Tibial artery (tissue), 4 donors: ENCODE results near the gene RPP40.

Experiments
- DNase-seq, 2 donors: peaks; one replicate each; pipeline ENCODE4 v3.0.0-alpha.2; 2019
- H3K27ac ChIP-seq, 2 donors: fragments of 200-600 bp; sonication (generic) in 1 of 2; 1 replicate in 1 of 2; 2 replicates in 1 of 2; pipeline ENCODE4 v1.5.1; 2018 to 2019; ENCODE audit warnings: mild to moderate bottlenecking in 1 of 2
- H3K27me3 ChIP-seq, 2 donors: fragments of 200-600 bp; sonication (generic) in 1 of 2; one replicate each; pipeline versions ENCODE4 v1.5.1 to v1.6.0; 2016 to 2019
- H3K36me3 ChIP-seq, 3 donors: fragments of 200-600 bp; sonication (generic) in 2 of 3; one replicate each; pipeline ENCODE4 v1.5.1; 2016 to 2019; ENCODE audit warnings: mild to moderate bottlenecking in 2 of 3
- H3K4me1 ChIP-seq, 4 donors: fragments of 200-600 bp; sonication (generic) in 2 of 4; 1 replicate in 3 of 4; 2 replicates in 1 of 4; pipeline ENCODE4 v1.5.1; 2016 to 2019
- H3K4me3 ChIP-seq, 2 donors: fragments of 200-600 bp; sonication (generic) in 1 of 2; 1 replicate in 1 of 2; 2 replicates in 1 of 2; pipeline ENCODE4 v1.5.1; 2018 to 2019; ENCODE audit warnings: mild to moderate bottlenecking in 2 of 2
- H3K9me3 ChIP-seq, 3 donors: fragments of 200-600 bp; sonication (generic) in 1 of 3; one replicate each; pipeline ENCODE4 v1.5.1; 2016 to 2019
- intact Hi-C: fragments of 100-400 bp; cut with DNase I; formaldehyde crosslinking; loops from one replicate; pipeline ENCODE4 v1.15.0; 2023; ENCODE audit warnings: low total_unique reads
- TF ChIP-seq, protein P1 (sequence below), 2 experiments: fragments of 200-600 bp in 1 of 2; fragments of 450-650 bp in 1 of 2; IDR thresholded peaks; one replicate each; pipeline ENCODE4 v1.5.1; 2017 to 2019; ENCODE audit warnings: antibody characterized with exemption in 2 of 2, mild to moderate bottlenecking in 1 of 2, moderate library complexity in 1 of 2

The RPP40 gene, protein sequence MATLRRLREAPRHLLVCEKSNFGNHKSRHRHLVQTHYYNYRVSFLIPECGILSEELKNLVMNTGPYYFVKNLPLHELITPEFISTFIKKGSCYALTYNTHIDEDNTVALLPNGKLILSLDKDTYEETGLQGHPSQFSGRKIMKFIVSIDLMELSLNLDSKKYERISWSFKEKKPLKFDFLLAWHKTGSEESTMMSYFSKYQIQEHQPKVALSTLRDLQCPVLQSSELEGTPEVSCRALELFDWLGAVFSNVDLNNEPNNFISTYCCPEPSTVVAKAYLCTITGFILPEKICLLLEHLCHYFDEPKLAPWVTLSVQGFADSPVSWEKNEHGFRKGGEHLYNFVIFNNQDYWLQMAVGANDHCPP

DNA sequence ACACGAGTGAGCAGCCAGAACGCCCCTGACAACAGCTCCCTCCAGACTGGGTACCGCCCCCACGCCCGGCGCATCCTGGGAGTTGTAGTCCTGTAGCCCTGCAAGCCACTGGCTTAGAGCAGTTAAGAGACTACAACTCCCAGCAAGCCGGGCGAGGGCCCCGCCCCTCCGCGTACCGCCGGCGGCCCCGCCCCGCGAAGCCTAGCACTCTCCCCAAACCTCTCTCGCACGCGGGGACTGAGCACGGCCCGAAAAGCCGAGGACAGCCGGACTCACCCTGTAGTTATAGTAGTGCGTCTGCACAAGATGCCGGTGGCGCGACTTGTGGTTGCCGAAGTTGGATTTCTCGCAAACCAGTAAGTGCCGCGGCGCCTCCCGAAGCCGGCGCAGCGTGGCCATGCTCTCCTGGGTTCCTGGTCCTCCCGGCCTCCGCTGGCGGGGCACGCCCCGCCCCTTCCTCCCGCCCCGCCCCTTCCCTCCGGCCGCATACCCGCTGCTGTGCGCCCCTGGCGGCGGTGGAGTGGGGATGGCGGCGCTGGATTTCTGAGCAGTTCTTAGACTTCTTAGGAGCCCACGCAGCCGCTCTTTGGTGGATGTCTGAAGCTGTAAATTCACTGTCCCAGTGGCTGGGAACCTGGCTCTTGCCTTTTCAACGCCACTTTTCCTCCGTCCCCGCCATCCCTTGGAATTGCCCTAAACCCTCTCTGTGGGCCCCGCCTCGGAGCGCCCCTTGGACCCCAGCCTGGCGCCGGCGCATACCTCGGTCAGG is at the start of gene RPP40:
Gene RPP40, minus strand, starts transcription at position 434 of the 769 bp plus-strand sequence. Its CDS starts 35 bp downstream, at position 399.
- no peaks in the 10 kb centered on the region for H3K9me3 ChIP-seq
- H3K4me1 ChIP-seq = peaks cover 0 to 5% (median 4%) of the 10 kb centered on the region in 4 donors
- no peaks in the 10 kb centered on the region for H3K27me3 ChIP-seq
- H3K36me3 ChIP-seq = peaks cover 0 to 19% (median 12%) of the 10 kb centered on the region in 3 donors
- H3K4me3 ChIP-seq = peak within 1 kb of the TSS; percentile 71 to 83
- TF ChIP-seq, protein P1, sequence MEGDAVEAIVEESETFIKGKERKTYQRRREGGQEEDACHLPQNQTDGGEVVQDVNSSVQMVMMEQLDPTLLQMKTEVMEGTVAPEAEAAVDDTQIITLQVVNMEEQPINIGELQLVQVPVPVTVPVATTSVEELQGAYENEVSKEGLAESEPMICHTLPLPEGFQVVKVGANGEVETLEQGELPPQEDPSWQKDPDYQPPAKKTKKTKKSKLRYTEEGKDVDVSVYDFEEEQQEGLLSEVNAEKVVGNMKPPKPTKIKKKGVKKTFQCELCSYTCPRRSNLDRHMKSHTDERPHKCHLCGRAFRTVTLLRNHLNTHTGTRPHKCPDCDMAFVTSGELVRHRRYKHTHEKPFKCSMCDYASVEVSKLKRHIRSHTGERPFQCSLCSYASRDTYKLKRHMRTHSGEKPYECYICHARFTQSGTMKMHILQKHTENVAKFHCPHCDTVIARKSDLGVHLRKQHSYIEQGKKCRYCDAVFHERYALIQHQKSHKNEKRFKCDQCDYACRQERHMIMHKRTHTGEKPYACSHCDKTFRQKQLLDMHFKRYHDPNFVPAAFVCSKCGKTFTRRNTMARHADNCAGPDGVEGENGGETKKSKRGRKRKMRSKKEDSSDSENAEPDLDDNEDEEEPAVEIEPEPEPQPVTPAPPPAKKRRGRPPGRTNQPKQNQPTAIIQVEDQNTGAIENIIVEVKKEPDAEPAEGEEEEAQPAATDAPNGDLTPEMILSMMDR (IDR thresholded peaks at IDR 0.05) = peak; percentile 75 to 93
- peak within 1 kb of the TSS; percentile 88 to 99 for H3K27ac ChIP-seq
- intact Hi-C loops = loop anchor here (5.0 kb wide), 1 partner anchor 351 kb away; no protein-coding TSS in a partner anchor
- DNase-seq = peak; percentile 97 to 98

DNA sequence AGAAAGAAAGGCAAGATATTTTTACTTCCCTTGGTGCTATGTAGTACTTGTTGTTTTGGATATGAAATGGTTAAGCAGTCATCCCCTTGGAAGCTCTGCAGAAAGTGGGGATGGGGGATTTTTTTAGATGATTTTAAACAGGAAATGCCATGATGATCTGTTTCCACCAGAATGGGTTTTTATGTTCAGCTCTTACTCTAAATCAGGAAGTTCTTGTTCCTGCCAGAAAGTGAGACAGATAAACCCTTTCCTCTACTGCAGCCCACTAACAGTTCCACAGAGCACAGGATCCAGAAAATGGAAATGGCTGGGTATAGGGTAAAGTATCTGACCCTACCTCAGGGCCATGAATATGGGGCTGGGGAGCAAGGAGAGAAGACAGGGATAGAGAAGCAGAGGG is 49.2 kb upstream of the RPP40 start:
- no peaks in the 10 kb centered on the region for H3K36me3 ChIP-seq
- no peak overlapping the region for H3K4me3 ChIP-seq
- H3K4me1 ChIP-seq = peaks cover 0 to 14% (median 0%) of the 10 kb centered on the region in 4 donors
- intact Hi-C loops = no loop called here
- TF ChIP-seq, protein P1 (IDR thresholded peaks at IDR 0.05) = no peak
- no peaks in the 10 kb centered on the region for H3K27me3 ChIP-seq
- no peak for DNase-seq
- H3K27ac ChIP-seq = no peak overlapping the region
- H3K9me3 ChIP-seq = peaks cover 0 to 17% (median 12%) of the 10 kb centered on the region in 3 donors

DNA sequence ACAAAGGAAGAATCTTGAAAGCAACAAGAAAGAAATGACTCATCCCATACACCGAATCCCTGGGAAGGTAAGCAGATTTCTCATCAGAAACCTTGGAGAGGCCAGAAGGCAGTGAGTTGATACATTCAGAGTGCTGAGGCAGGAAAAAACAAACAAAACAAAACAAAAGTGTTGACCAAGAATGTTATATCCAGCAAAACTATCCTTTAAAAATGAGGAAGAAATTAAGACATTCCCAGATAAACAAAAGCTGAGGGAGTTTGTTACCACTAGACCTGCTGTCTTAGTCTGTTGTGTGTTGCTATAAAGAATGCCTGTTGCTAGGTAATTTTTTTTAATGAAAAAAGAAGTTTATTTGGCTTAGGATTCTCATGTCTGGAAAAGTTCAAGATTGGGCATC is 47.6 kb upstream of the RPP40 start:
- Histone ChIP-seq H3K9me3 (peaks cover 0 to 17% (median 12%) of the 10 kb centered on the region in 3 donors), H3K27ac (no peak overlapping the region), H3K36me3 (no peaks in the 10 kb centered on the region), H3K27me3 (no peaks in the 10 kb centered on the region), H3K4me1 (peaks cover 0 to 11% (median 0%) of the 10 kb centered on the region in 4 donors), H3K4me3 (no peak overlapping the region)
- TF ChIP-seq, protein P1 (IDR thresholded peaks at IDR 0.05) = no peak
- intact Hi-C loops = no loop called here
- no peak for DNase-seq

DNA sequence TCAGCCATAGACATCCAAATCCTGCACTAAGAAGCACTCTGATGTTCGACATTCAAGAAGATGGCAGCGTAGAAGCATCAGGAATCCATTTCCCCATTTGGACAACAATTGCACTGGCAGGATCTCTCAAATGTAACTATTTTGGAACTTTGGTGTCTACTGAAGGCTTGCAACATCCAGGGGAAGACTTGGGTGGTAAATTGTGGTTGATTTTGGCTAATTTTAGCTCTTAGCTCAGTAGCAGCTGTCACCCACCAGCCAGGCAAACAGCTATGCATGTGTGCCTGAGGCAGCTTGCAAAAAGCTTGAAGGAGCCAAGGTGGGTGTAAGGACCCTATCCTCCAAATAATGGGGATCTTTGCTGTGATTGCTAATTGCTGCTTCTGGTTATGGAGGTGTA is 46.2 kb upstream of the RPP40 start:
- Histone ChIP-seq H3K9me3 (peaks cover 0 to 17% (median 12%) of the 10 kb centered on the region in 3 donors), H3K4me1 (peaks cover 0 to 11% (median 0%) of the 10 kb centered on the region in 4 donors), H3K27ac (no peak overlapping the region), H3K4me3 (no peak overlapping the region), H3K27me3 (no peaks in the 10 kb centered on the region), H3K36me3 (no peaks in the 10 kb centered on the region)
- TF ChIP-seq, protein P1 (IDR thresholded peaks at IDR 0.05) = no peak
- DNase-seq = no peak
- intact Hi-C loops = no loop called here

DNA sequence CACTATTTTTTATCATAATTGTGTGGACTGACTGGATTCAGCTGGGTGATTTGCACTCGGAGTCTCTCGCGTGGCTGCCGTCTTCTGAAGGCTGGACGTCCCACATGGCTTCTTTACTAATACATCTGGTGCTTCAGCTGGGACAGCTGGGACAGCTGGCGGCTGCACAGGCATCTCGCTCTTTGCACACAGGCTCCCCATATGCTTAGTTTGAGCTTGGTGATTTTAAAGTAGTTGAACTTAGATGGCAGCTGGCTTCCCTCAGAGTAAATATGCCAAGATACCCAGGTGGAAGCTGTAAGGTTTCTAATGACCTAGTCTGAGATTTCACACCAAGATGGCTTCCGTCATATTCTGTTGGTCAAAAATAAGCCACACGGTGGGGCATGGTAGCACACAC is 42.6 kb upstream of the RPP40 start:
- intact Hi-C loops = no loop called here
- H3K36me3 ChIP-seq = no peaks in the 10 kb centered on the region
- H3K4me3 ChIP-seq = no peak overlapping the region
- TF ChIP-seq, protein P1 (IDR thresholded peaks at IDR 0.05) = no peak
- no peak for DNase-seq
- peaks cover 0 to 13% (median 8%) of the 10 kb centered on the region in 3 donors for H3K9me3 ChIP-seq
- H3K4me1 ChIP-seq = no peaks in the 10 kb centered on the region
- no peak overlapping the region for H3K27ac ChIP-seq
- no peaks in the 10 kb centered on the region for H3K27me3 ChIP-seq
